Measurements from ENCODE around the gene NHSL2. TPM values are rescaled to one million over a fixed set of nuclear protein-coding genes. Genes with fewer than 3 reads are reported as not detected.

Gene NHSL2
- total RNA-seq, 1 experiment from 2014 or later = 0.36 TPM

DNA sequence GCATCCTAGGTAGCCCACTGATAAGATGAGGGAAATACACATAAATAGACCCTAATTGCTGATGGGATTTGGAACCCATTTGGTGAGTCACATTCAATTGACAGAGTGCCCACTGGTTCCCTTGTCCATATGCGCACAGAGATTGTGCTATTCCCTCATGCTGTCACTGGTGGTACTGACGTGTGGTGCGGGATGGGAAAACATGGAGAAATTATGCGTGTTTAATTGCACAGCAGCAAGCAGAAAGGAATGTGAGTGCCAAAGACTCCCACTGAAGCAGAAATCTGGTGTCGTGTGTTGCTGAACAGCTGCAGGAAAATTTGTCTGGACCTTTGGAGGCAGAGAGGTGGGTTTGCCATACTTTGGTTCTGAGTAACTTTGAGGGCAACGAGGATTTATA is 92.2 kb downstream of the NHSL2 start:
- ChIA-PET POLR2A (no interaction called here), CTCF (interaction anchor here (0.5 kb wide), 1 partner anchor 18 kb away, joined by 6 read pairs; no protein-coding TSS in a partner anchor)
- no peaks in the 10 kb centered on the region for H3K27me3 ChIP-seq (ENCODE audit: control insufficient read depth, insufficient read depth, low read length)
- no peaks in the 10 kb centered on the region for H3K9me3 ChIP-seq (ENCODE audit: control insufficient read depth, insufficient read depth, low read depth, low read length)
- no peaks in the 10 kb centered on the region for H3K4me1 ChIP-seq (ENCODE audit: control insufficient read depth, insufficient read depth, low read length)
- ATAC-seq (no peak), DNase-seq (ENCODE audit: low read depth, low spot score) (no peak)
- no peak overlapping the region for H3K27ac ChIP-seq (ENCODE audit: low read length)
- in situ Hi-C loops (cut with HindIII; ENCODE audit: low pct_unique_long_range_greater_than_20kb, low sequenced_read_pairs) = no loop called here
- intact Hi-C loops (cut with micrococcal nuclease; ENCODE audit: unreplicated experiment) = no loop called here
- TF ChIP-seq, protein P1, sequence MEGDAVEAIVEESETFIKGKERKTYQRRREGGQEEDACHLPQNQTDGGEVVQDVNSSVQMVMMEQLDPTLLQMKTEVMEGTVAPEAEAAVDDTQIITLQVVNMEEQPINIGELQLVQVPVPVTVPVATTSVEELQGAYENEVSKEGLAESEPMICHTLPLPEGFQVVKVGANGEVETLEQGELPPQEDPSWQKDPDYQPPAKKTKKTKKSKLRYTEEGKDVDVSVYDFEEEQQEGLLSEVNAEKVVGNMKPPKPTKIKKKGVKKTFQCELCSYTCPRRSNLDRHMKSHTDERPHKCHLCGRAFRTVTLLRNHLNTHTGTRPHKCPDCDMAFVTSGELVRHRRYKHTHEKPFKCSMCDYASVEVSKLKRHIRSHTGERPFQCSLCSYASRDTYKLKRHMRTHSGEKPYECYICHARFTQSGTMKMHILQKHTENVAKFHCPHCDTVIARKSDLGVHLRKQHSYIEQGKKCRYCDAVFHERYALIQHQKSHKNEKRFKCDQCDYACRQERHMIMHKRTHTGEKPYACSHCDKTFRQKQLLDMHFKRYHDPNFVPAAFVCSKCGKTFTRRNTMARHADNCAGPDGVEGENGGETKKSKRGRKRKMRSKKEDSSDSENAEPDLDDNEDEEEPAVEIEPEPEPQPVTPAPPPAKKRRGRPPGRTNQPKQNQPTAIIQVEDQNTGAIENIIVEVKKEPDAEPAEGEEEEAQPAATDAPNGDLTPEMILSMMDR (IDR thresholded peaks at IDR 0.05) = no peak
- no peak for TF ChIP-seq TCF7L2 (IDR thresholded peaks at IDR 0.05; ENCODE audit: low read depth, low read length)
- TF ChIP-seq POLR2AphosphoS5 (IDR thresholded peaks at IDR 0.05; ENCODE audit: low read depth, low read length) = no peak
- TF ChIP-seq, protein P2, sequence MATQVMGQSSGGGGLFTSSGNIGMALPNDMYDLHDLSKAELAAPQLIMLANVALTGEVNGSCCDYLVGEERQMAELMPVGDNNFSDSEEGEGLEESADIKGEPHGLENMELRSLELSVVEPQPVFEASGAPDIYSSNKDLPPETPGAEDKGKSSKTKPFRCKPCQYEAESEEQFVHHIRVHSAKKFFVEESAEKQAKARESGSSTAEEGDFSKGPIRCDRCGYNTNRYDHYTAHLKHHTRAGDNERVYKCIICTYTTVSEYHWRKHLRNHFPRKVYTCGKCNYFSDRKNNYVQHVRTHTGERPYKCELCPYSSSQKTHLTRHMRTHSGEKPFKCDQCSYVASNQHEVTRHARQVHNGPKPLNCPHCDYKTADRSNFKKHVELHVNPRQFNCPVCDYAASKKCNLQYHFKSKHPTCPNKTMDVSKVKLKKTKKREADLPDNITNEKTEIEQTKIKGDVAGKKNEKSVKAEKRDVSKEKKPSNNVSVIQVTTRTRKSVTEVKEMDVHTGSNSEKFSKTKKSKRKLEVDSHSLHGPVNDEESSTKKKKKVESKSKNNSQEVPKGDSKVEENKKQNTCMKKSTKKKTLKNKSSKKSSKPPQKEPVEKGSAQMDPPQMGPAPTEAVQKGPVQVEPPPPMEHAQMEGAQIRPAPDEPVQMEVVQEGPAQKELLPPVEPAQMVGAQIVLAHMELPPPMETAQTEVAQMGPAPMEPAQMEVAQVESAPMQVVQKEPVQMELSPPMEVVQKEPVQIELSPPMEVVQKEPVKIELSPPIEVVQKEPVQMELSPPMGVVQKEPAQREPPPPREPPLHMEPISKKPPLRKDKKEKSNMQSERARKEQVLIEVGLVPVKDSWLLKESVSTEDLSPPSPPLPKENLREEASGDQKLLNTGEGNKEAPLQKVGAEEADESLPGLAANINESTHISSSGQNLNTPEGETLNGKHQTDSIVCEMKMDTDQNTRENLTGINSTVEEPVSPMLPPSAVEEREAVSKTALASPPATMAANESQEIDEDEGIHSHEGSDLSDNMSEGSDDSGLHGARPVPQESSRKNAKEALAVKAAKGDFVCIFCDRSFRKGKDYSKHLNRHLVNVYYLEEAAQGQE (IDR thresholded peaks at IDR 0.05; ENCODE audit: insufficient read depth in 1 of 2, low read depth in 2 of 2, low read length in 1 of 2) = no peak
- TF ChIP-seq SIN3A (IDR thresholded peaks at IDR 0.05; ENCODE audit: borderline replicate concordance, insufficient read depth, low read depth, low read length) = no peak
- no peak overlapping the region for H3K4me3 ChIP-seq (ENCODE audit: low read depth in 2 of 2, low read length in 2 of 2)
- no TSS peak for BruUV-seq (replicated peaks)
- H3K36me3 ChIP-seq (ENCODE audit: control insufficient read depth, insufficient read depth, low read length) = no peaks in the 10 kb centered on the region

DNA sequence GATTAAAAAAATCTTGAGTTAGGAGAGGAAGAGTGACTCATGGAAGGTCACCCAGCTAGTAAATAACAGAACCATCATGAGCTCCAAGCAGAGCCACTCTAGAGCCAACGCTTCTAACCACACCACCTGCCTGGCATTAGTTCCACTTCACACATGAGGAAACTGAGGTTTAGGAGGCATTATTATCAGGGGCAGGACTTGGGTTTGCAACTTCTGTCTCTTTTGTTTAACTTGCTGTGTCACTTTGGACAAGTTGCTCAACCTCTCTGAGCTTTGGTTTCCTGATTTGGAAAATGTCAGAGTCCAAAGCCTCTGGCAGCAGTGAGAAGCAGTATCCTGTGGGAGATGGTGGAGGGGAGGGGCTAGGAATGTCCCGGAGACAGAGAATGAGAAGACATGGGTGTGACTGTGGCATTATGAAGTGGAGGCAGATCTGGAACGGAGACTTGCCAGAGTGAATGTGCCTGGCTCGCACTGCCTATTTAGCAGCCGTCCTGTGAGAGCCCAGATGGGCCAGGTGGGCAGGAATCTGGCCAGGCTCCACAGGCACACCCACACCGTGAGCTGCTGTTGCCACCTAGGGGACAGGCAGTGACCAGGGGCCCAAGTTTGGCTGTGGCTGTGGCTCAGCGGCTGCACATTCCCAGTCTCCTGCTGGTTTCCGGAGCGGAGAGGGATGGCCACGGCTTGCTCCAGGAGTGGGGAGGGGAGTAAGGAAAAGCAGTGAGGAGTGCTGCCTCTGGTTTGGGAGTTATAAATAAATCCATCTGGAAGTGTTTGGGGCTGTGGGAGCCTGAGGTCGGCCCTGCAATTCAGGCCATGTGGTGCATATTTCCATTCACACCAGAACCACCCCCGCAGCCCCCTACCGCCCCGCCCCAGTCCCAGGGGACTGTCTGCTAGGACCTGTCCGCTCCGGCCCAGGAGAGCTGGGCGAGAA is 93.4 kb downstream of the NHSL2 start:
- H3K4me1 ChIP-seq (ENCODE audit: control insufficient read depth, insufficient read depth, low read length) = no peaks in the 10 kb centered on the region
- H3K4me3 ChIP-seq (ENCODE audit: low read depth in 2 of 2, low read length in 2 of 2) = no peak overlapping the region
- 0 out of 2 replicates have a peak, but pooled peaks have one; percentile 63 for ATAC-seq
- TF ChIP-seq, protein P1 (IDR thresholded peaks at IDR 0.05) = peak; percentile 49
- TF ChIP-seq, protein P2 (IDR thresholded peaks at IDR 0.05; ENCODE audit: insufficient read depth in 1 of 2, low read depth in 2 of 2, low read length in 1 of 2) = no peak
- TF ChIP-seq POLR2AphosphoS5 (IDR thresholded peaks at IDR 0.05; ENCODE audit: low read depth, low read length) = no peak
- TF ChIP-seq TCF7L2 (IDR thresholded peaks at IDR 0.05; ENCODE audit: low read depth, low read length) = no peak
- no peak for TF ChIP-seq SIN3A (IDR thresholded peaks at IDR 0.05; ENCODE audit: borderline replicate concordance, insufficient read depth, low read depth, low read length)
- in situ Hi-C loops (cut with HindIII; ENCODE audit: low pct_unique_long_range_greater_than_20kb, low sequenced_read_pairs) (no loop called here), intact Hi-C loops (cut with micrococcal nuclease; ENCODE audit: unreplicated experiment) (no loop called here)
- no peaks in the 10 kb centered on the region for H3K27me3 ChIP-seq (ENCODE audit: control insufficient read depth, insufficient read depth, low read length)
- ChIA-PET POLR2A (interaction anchor here (0.5 kb wide), 1 partner anchor 123 kb away, joined by 3 read pairs; no protein-coding TSS in a partner anchor), CTCF (interaction anchor here (0.7 kb wide), 1 partner anchor 17 kb away, joined by 11 read pairs; no protein-coding TSS in a partner anchor)
- no peaks in the 10 kb centered on the region for H3K36me3 ChIP-seq (ENCODE audit: control insufficient read depth, insufficient read depth, low read length)
- H3K27ac ChIP-seq (ENCODE audit: low read length) = no peak overlapping the region
- H3K9me3 ChIP-seq (ENCODE audit: control insufficient read depth, insufficient read depth, low read depth, low read length) = no peaks in the 10 kb centered on the region
- no peak for DNase-seq (ENCODE audit: low read depth, low spot score)
- no TSS peak for BruUV-seq (replicated peaks)

Data from Panc1 (cell line).